Measurements from ENCODE around the gene SYCN. TPM values are rescaled to one million over a fixed set of nuclear protein-coding genes. Genes with fewer than 3 reads are reported as not detected.
"Not testable (repeated sequence)": the region's sequence is repeated elsewhere in the genome, so short reads cannot be mapped to it uniquely, and the experiment has no call there.

The SYCN gene
- total RNA-seq, result not detected

DNA sequence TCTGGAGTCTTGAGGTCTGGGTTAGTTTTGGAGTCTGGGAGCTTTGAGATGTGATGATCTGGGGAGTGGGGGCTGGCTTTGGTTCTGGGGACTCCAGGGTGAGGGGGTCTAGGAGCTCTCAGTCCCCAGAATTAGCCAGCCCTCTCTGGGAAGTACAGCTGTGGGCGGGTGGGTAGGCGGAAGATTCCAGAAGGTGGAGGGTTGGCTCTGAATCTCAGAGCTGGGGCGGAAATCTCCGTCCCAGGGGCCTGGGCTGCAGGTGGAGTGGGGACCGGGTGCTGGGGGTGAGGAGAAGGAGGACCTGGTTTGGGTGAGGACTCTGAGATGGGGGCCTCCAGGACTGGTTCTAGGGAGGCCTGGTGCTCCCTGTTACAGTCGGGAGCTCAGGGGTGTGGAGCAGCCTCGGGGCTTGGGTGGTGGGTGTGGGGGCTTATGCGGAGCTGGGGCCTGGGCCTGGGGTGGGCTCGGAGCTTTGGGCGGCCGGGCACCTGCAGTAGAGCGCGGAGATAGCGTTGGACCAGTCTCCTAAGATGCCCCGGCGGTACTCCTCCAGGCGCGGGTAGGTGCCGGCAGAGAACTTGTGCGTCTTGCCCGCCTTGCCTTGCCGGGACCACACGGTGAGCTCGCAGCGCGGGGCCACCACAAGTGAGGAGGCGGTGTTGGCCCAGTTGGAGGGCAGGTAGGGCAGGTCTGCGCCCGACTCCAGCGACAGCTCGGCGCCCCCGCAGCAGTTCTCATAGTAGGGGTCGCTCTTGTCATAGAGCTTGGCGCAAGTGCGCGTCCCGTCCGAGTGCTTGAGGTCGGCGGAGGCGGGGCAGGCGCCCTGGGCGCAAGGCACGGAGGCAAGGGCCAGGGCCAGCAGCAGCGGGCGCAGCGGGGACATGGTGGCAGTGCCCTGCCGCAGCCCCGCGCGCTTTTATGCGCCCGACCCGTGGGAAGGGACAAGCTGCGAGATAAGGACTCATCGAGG, at the start of gene SYCN:
SYCN (minus strand) TSS at position 892 of the 970 bp plus-strand sequence; CDS start at position 883, 9 bp downstream.
- Mint-ChIP-seq H3K4me3 (no peak within 1 kb of the TSS), H3K36me3 (ENCODE audit: low read depth) (no peaks in the 10 kb centered on the region), H3K27me3 (peaks cover 34% of the 10 kb centered on the region), H3K27ac (no peak within 1 kb of the TSS), H3K9me3 (no peaks in the 10 kb centered on the region), H3K4me1 (no peaks in the 10 kb centered on the region)
- ATAC-seq (replicated peaks), result no peak

GRCh38 chr19:39253374-39254149, 49.5 kb upstream of the SYCN start:
- no peak for ATAC-seq (replicated peaks)
- H3K4me1 Mint-ChIP-seq, result peaks cover 6% of the 10 kb centered on the region

GRCh38 chr19:39252458-39252857, 48.4 kb upstream of the SYCN start:
- Mint-ChIP-seq H3K27ac (no peak overlapping the region), H3K27me3 (peaks cover 5% of the 10 kb centered on the region), H3K36me3 (ENCODE audit: low read depth) (no peaks in the 10 kb centered on the region), H3K9me3 (no peaks in the 10 kb centered on the region), H3K4me1 (no peaks in the 10 kb centered on the region), H3K4me3 (no peak overlapping the region)
- no peak for ATAC-seq (replicated peaks)

More at GRCh38 chr19:39253374-39254149, 49.5 kb upstream of the SYCN start:
- Mint-ChIP-seq H3K27me3 (peaks cover 5% of the 10 kb centered on the region), H3K36me3 (ENCODE audit: low read depth) (no peaks in the 10 kb centered on the region), H3K4me3 (no peak overlapping the region), H3K9me3 (no peaks in the 10 kb centered on the region), H3K27ac (no peak overlapping the region)

GRCh38 chr19:39251846-39252245, 47.8 kb upstream of the SYCN start:
- no peaks in the 10 kb centered on the region for H3K9me3 Mint-ChIP-seq
- H3K4me3 Mint-ChIP-seq, result no peak overlapping the region
- no peaks in the 10 kb centered on the region for H3K4me1 Mint-ChIP-seq
- H3K36me3 Mint-ChIP-seq (ENCODE audit: low read depth), result no peaks in the 10 kb centered on the region
- H3K27ac Mint-ChIP-seq, result no peak overlapping the region
- H3K27me3 Mint-ChIP-seq, result peaks cover 4% of the 10 kb centered on the region
- no peak for ATAC-seq (replicated peaks)

- H3K36me3 Mint-ChIP-seq (ENCODE audit: low read depth), result no peaks in the 10 kb centered on the region
Measured at GRCh38 chr19:39251081-39251480, 47.0 kb upstream of the SYCN start.

GRCh38 chr19:39248806-39249205, 44.7 kb upstream of the SYCN start, which contains the start of gene IFNL4:
IFNL4 (minus strand) TSS chr19:39248856.
- no peaks in the 10 kb centered on the region for H3K27me3 Mint-ChIP-seq
- H3K9me3 Mint-ChIP-seq, result no peaks in the 10 kb centered on the region
- no peak for ATAC-seq (replicated peaks)
- no peak within 1 kb of the TSS for H3K4me3 Mint-ChIP-seq
- no peaks in the 10 kb centered on the region for H3K4me1 Mint-ChIP-seq
- H3K36me3 Mint-ChIP-seq (ENCODE audit: low read depth), result no peaks in the 10 kb centered on the region
- no peak within 1 kb of the TSS for H3K27ac Mint-ChIP-seq

More at GRCh38 chr19:39251081-39251480, 47.0 kb upstream of the SYCN start:
- no peaks in the 10 kb centered on the region for H3K9me3 Mint-ChIP-seq
- H3K27ac Mint-ChIP-seq, result no peak overlapping the region
- H3K27me3 Mint-ChIP-seq, result no peaks in the 10 kb centered on the region
- no peak overlapping the region for H3K4me3 Mint-ChIP-seq
- H3K4me1 Mint-ChIP-seq, result no peaks in the 10 kb centered on the region
- no peak for ATAC-seq (replicated peaks)

DNA sequence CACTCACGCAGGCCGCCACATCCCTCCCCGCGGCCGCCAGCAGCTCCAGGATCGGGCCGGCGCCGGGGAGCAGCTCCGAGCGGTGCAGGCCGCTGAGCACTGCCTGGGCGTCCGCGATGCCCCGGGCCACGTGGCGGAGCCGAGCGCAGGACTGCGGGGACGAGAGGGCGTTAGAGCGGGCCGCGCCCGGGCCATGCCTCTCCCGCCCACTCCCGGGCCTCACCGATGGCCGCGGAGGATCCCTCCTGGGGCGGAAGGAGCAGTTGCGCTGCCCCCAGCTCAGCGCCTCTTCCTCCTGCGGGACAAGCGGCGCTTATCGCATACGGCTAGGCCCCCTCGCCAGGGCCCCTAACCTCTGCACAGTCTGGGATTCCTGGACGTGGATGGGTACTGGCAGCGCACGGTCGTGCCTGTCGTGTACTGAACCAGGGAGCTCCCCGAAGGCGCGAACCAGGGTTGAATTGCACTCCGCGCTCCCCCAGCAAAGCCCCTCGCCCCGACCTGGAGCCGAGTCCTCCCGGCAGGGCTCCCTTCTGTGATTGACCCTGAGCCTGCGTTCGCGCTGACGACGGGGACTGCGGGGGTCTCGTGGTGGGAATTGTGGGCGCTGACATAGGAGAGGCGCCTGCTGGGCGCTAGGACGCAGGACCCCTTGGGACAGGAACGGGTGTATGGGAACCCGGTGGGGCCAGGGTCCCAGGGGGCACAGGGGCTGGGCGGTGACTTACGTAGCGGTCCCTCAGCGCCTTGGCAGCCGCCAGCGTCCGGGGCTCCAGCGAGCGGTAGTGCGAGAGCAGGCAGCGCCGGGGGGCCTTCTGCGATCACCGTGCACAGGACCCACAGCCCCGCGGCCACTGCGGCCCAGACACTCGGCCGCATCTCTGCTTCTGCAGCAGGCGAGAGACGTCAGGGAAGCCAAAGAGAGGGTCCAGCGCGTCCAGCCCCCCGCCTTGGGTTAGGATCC, 43.9 kb upstream of the SYCN start:
- Mint-ChIP-seq H3K27ac (no peak overlapping the region), H3K27me3 (no peaks in the 10 kb centered on the region), H3K4me3 (peak overlapping the region; percentile 51), H3K36me3 (ENCODE audit: low read depth) (no peaks in the 10 kb centered on the region), H3K9me3 (no peaks in the 10 kb centered on the region), H3K4me1 (no peaks in the 10 kb centered on the region)
- ATAC-seq (replicated peaks), result peak; percentile 65

- Mint-ChIP-seq H3K27me3 (no peaks in the 10 kb centered on the region), H3K36me3 (ENCODE audit: low read depth) (no peaks in the 10 kb centered on the region), H3K27ac (no peak overlapping the region), H3K4me1 (no peaks in the 10 kb centered on the region), H3K4me3 (peak overlapping the region; percentile 51), H3K9me3 (no peaks in the 10 kb centered on the region)
- ATAC-seq (replicated peaks), result peak; percentile 75
Measured at GRCh38 chr19:39246951-39247669, 43.0 kb upstream of the SYCN start.

DNA sequence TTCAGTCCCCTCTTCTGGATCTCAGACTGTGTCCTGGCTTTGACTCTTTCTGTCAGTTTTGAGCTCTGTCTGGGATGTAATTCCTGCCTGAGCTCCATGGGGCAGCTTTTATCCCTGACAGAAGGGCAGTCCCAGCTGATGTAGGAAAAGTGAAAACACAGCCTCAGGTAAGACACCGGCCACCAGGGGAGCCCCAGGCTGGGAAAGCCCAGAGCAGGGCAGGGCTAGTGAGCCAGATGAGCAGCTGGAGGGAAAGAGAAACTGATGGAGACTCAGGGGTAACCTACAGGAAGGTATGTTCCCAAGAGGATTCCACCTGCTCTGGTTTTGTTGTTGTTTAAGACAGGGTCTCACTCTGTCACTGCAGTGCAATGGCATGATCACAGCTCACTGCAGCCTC, 41.1 kb upstream of the SYCN start:
- H3K9me3 Mint-ChIP-seq; H3K4me1 Mint-ChIP-seq; H3K36me3 Mint-ChIP-seq (ENCODE audit: low read depth); H3K27ac Mint-ChIP-seq; H3K27me3 Mint-ChIP-seq; H3K4me3 Mint-ChIP-seq: not testable (repeated sequence)
- peak; percentile 45 for ATAC-seq (replicated peaks)

GRCh38 chr19:39244410-39245100, 40.5 kb upstream of the SYCN start, which contains the start of gene IFNL3:
IFNL3 (minus strand) TSS chr19:39245006; CDS start chr19:39244967, 39 bp downstream.
- not testable (repeated sequence) for H3K27me3 Mint-ChIP-seq

DNA sequence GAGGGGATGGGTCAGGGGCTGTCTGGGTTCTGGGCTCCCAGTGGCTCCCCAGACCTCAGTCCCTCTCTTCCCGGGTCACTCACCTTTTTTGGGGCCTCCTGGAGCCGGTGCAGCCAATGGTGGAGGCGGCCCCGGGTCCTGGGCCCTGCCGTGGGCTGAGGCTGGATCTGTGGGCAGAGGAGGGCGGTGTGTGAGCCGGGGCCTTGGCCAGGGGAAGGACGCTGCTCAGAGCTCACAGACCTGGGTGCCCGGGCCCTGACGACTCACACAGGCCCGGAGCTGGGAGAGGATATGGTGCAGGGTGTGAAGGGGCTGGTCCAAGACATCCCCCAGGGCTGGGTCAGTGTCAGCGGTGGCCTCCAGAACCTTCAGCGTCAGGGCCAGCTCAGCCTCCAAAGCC, 39.7 kb upstream of the SYCN start:
- H3K27ac Mint-ChIP-seq; H3K4me3 Mint-ChIP-seq; H3K4me1 Mint-ChIP-seq; ATAC-seq (replicated peaks); H3K9me3 Mint-ChIP-seq; H3K36me3 Mint-ChIP-seq (ENCODE audit: low read depth); H3K27me3 Mint-ChIP-seq: not testable (repeated sequence)

More at GRCh38 chr19:39244410-39245100, 40.5 kb upstream of the SYCN start, which contains the start of gene IFNL3:
- not testable (repeated sequence) for ATAC-seq (replicated peaks); H3K4me1 Mint-ChIP-seq; H3K9me3 Mint-ChIP-seq; H3K4me3 Mint-ChIP-seq; H3K27ac Mint-ChIP-seq; H3K36me3 Mint-ChIP-seq (ENCODE audit: low read depth)

DNA sequence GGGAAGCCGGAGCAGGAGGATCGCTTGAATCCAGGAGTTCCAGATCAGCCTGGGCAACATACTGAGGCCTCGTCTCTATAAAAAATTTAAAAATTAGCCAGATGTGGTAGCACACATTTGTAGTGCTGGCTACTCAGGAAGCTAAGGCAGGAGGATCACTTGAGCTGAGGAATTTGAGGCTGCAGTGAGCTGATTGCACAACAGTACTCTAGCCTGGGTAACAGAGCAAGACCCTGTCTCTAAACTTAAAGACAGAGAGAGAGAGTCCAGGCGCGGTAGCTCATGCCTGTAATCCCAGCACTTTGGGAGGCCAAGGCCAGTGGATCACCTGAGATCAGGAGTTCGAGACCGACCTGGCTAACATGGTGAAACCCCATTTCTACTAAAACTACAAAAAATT, 36.4 kb upstream of the SYCN start:
- ATAC-seq (replicated peaks), result no peak
- Mint-ChIP-seq H3K36me3 (ENCODE audit: low read depth) (no peaks in the 10 kb centered on the region), H3K27ac (no peak overlapping the region), H3K27me3 (no peaks in the 10 kb centered on the region), H3K4me3 (no peak overlapping the region), H3K4me1 (peaks cover 12% of the 10 kb centered on the region), H3K9me3 (no peaks in the 10 kb centered on the region)

DNA sequence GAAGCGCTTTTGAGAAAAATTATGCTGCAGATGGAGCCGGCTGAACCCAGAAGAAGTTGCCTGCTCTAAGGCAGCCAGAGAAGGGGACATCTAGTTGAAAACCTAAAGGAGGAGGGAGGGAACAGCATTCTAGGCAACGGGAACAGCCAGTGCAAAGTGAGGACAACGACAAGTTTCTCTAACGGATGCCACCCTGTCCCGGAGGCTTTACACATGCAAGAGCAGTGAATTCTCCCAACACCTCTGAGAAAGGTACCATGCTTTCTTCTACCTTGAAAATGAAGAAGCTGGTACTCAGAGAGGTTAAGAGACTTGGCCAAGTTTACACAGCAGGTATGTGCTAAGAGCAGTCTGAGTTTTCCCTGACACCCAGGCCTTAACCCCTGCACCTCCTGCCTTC, 34.9 kb upstream of the SYCN start:
- no peak for ATAC-seq (replicated peaks)
- Mint-ChIP-seq H3K4me1 (peaks cover 12% of the 10 kb centered on the region), H3K4me3 (no peak overlapping the region), H3K27ac (no peak overlapping the region), H3K36me3 (ENCODE audit: low read depth) (no peaks in the 10 kb centered on the region), H3K9me3 (no peaks in the 10 kb centered on the region), H3K27me3 (no peaks in the 10 kb centered on the region)
